ENCODE results near the gene MFAP4. TPM values are rescaled to one million over a fixed set of nuclear protein-coding genes. Genes with fewer than 3 reads are reported as not detected.

Gene MFAP4
- total and polyA plus RNA-seq, 9 of the 15 experiments (the other 6 are each of a cell fraction or from before 2014, with no cell fraction given), result 0.07 to 0.24 TPM; not detected in 7

DNA sequence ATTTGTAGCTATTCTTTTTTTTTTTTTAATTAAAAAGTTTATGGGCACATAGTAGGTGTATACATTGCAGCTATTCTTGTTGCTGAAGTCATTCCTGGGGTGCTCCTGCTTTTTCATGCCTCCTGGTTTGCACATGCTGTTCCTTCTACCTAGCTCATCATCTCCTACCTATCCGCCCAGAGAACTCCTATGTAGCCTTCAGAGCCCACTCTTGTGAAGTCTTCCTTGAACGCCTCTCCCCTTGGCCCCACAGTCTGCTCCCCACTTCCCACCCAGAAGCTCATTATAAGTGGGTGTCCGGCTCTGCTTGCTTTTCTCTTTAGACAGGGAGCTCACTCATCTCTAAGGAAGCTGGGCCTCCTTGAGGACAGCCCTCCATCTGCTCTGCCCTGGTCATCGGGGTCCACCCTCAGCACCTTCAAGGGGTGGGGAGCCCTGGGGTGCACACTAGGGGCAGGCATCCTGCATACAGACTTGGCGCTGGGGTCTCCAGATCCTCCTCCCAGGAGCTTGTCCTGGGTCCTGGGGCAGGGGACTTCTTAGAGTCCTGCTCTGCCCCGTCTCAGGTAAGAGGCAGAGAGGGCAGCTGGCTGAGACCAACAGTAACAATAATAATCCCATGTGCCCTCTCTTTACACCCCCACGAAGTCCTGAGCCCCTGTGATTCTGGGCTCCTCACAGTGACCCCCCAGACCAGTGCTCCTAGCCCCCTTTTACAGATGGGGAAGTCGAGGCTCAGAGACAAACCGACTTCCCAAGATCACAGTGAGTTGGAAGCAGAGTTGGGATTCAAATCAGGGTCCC, 21.0 kb downstream of the MFAP4 start (continued):
- TF ChIP-seq YY1 (IDR thresholded peaks at IDR 0.05; ENCODE audit: borderline replicate concordance in 1 of 3, control insufficient read depth in 1 of 3, extremely low read depth in 1 of 3, insufficient read depth in 3 of 3, insufficient read length in 1 of 3, insufficient replicate concordance in 2 of 3, low read depth in 1 of 3, low read length in 2 of 3) (no peak), ZNF76 (CRISPR knock-in tag; IDR thresholded peaks at IDR 0.05; ENCODE audit: borderline replicate concordance) (no peak), ZNF668 (CRISPR knock-in tag; IDR thresholded peaks at IDR 0.05) (no peak), GABPB2 (CRISPR knock-in tag; conservative IDR thresholded peaks at IDR 0.05) (no peak)

DNA sequence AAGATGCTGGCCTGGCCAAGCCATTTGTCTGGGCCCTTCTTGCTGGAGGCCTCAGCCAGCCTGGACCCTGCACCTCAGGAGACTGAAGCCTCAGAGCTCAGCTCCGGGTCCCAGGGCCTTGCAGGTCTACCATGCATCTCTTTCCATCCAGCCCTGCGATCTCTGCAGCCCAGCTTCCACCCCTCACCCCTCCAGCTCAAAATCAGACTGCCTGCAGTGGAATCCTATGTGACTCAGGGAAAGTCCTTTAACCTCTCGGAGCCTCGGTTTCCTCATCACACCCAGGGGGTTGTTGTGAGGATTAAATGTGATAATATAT, 21.5 kb downstream of the MFAP4 start:
- H3K27me3 ChIP-seq (ENCODE audit: control insufficient read depth in 2 of 2, insufficient read depth in 2 of 2, low read length in 2 of 2), result no peaks in the 10 kb centered on the region
- no peaks in the 10 kb centered on the region for H3K36me3 ChIP-seq (ENCODE audit: control insufficient read depth, insufficient read depth, low read length)
- H2AFZ ChIP-seq (ENCODE audit: low read depth, low read length), result no peak overlapping the region
- FAIRE-seq, result no peak
- no peak overlapping the region for H3K27ac ChIP-seq (ENCODE audit: extremely low read depth, low read depth, low read length)
- in situ Hi-C loops (cut with MboI) (loop anchor here (10.0 kb wide), 1 partner anchor 399 kb away; no protein-coding TSS in a partner anchor), intact Hi-C loops (cut with micrococcal nuclease) (no loop called here)
- H3K9me1 ChIP-seq (ENCODE audit: control insufficient read depth, insufficient read depth, low read length), result no peaks in the 10 kb centered on the region
- 25% methylated on average over 2 of the region's 4 CpGs for WGBS (ENCODE audit: insufficient coverage, low coverage, missing lambda C conversion rate)
- no peak overlapping the region for H3K4me3 ChIP-seq
- no peak for ATAC-seq
- H3K79me2 ChIP-seq (ENCODE audit: control insufficient read depth, insufficient read depth, low read length), result peaks cover 9% of the 10 kb centered on the region; the same call in 2 of the 3 replicates
- H3K4me1 ChIP-seq (replicated peaks in 1 of 2; ENCODE audit: control insufficient read depth in 2 of 2, insufficient read depth in 2 of 2, low read length in 2 of 2), result peaks cover 6 to 26% of the 10 kb centered on the region in 2 experiments; a peak in 4 of 5 replicates
- H3K4me2 ChIP-seq (ENCODE audit: insufficient read depth, low read length), result no peak overlapping the region
- no peaks in the 10 kb centered on the region for H3K9me3 ChIP-seq (replicated peaks; ENCODE audit: control insufficient read depth, insufficient read depth, low read depth, low read length)
- no peaks in the 10 kb centered on the region for H4K20me1 ChIP-seq (replicated peaks; ENCODE audit: control insufficient read depth, insufficient read depth, low read length)
- H3K9ac ChIP-seq (ENCODE audit: insufficient read depth in 1 of 2, low read depth in 2 of 2, low read length in 2 of 2), result no peak overlapping the region
- no peak for DNase-seq (ENCODE audit: extremely low read depth in 1 of 4, low spot score in 3 of 4)
- POLR2A ChIA-PET, result interaction anchor here (1.1 to 2.4 kb wide), 2 partner anchors 11 to 12 kb away, joined by 3 to 9 read pairs; partner anchors contain the start of gene MAPK7
- no TSS peak for BruUV-seq (replicated peaks)
- CTCF ChIA-PET (ENCODE audit: low intra/inter-chr PET ratio), result interaction anchor here (1.1 kb wide), 1 partner anchor 82 kb away, joined by 4 read pairs; no protein-coding TSS in a partner anchor
- TF ChIP-seq POLR2A (conservative IDR thresholded peaks at IDR 0.05), result no peak
- TF ChIP-seq, protein P1, sequence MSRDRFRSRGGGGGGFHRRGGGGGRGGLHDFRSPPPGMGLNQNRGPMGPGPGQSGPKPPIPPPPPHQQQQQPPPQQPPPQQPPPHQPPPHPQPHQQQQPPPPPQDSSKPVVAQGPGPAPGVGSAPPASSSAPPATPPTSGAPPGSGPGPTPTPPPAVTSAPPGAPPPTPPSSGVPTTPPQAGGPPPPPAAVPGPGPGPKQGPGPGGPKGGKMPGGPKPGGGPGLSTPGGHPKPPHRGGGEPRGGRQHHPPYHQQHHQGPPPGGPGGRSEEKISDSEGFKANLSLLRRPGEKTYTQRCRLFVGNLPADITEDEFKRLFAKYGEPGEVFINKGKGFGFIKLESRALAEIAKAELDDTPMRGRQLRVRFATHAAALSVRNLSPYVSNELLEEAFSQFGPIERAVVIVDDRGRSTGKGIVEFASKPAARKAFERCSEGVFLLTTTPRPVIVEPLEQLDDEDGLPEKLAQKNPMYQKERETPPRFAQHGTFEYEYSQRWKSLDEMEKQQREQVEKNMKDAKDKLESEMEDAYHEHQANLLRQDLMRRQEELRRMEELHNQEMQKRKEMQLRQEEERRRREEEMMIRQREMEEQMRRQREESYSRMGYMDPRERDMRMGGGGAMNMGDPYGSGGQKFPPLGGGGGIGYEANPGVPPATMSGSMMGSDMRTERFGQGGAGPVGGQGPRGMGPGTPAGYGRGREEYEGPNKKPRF (IDR thresholded peaks at IDR 0.05; ENCODE audit: low read depth, low read length), result no peak
- TF ChIP-seq MECOM (CRISPR knock-in tag; IDR thresholded peaks at IDR 0.05), result no peak
- TF ChIP-seq, protein P2, sequence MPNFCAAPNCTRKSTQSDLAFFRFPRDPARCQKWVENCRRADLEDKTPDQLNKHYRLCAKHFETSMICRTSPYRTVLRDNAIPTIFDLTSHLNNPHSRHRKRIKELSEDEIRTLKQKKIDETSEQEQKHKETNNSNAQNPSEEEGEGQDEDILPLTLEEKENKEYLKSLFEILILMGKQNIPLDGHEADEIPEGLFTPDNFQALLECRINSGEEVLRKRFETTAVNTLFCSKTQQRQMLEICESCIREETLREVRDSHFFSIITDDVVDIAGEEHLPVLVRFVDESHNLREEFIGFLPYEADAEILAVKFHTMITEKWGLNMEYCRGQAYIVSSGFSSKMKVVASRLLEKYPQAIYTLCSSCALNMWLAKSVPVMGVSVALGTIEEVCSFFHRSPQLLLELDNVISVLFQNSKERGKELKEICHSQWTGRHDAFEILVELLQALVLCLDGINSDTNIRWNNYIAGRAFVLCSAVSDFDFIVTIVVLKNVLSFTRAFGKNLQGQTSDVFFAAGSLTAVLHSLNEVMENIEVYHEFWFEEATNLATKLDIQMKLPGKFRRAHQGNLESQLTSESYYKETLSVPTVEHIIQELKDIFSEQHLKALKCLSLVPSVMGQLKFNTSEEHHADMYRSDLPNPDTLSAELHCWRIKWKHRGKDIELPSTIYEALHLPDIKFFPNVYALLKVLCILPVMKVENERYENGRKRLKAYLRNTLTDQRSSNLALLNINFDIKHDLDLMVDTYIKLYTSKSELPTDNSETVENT (CRISPR knock-in tag; IDR thresholded peaks at IDR 0.05), result no peak
- no peak for TF ChIP-seq POLR2AphosphoS2 (IDR thresholded peaks at IDR 0.05; ENCODE audit: low read length)
- TF ChIP-seq, protein P3, sequence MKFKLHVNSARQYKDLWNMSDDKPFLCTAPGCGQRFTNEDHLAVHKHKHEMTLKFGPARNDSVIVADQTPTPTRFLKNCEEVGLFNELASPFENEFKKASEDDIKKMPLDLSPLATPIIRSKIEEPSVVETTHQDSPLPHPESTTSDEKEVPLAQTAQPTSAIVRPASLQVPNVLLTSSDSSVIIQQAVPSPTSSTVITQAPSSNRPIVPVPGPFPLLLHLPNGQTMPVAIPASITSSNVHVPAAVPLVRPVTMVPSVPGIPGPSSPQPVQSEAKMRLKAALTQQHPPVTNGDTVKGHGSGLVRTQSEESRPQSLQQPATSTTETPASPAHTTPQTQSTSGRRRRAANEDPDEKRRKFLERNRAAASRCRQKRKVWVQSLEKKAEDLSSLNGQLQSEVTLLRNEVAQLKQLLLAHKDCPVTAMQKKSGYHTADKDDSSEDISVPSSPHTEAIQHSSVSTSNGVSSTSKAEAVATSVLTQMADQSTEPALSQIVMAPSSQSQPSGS (CRISPR knock-in tag; IDR thresholded peaks at IDR 0.05), result no peak
- TF ChIP-seq HNRNPLL (IDR thresholded peaks at IDR 0.05; ENCODE audit: low read depth, low read length, poor library complexity, severe bottlenecking), result no peak
- TF ChIP-seq JUN (IDR thresholded peaks at IDR 0.05; ENCODE audit: borderline replicate concordance, low read depth, low read length), result no peak
- no peak for TF ChIP-seq JUN (CRISPR knock-in tag; IDR thresholded peaks at IDR 0.05; ENCODE audit: borderline replicate concordance)
- TF ChIP-seq TCFL5 (CRISPR knock-in tag; conservative IDR thresholded peaks at IDR 0.05), result no peak
